Skin epidermis (tissue), 12 donors: ENCODE measurements around the gene TIMM23.

ENCODE experiments used
- H3K27ac ChIP-seq, 21 experiments: fragments of 200-600 bp; sonication (generic) in 11 of 21; one replicate each; pipeline ENCODE4 v1.5.0; 2020; ENCODE audit warnings: mild to moderate bottlenecking in 3 of 21, inconsistent platforms in 2 of 21, moderate library complexity in 2 of 21
- H3K4me3 ChIP-seq, 7 experiments: fragments of 200-600 bp; sonication (generic) in 2 of 7; one replicate each; pipeline ENCODE4 v1.5.0; 2020; ENCODE audit warnings: inconsistent platforms in 2 of 7, mild to moderate bottlenecking in 2 of 7, moderate library complexity in 1 of 7

The TIMM23 gene

DNA sequence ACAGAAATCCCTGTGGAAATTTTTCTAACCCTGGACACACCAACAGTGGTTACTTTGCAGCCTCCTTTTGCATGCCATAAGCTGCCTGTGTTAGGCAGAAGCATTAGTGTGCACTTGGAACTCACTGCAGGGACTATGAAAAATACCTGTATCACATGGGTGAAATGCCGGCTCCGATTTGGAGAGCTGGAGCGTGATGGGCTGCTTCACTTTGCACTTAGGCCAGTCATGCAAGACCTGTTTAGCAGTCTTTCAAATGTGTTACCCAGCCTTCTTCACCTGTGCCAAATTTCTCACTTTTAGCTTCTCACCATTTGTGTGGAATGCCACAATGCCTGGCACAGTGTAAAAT lies 46.9 kb downstream of the TIMM23 start:
- Histone ChIP-seq H3K4me3 (no peak overlapping the region), H3K27ac (peak overlapping the region in 14 of 21 experiments; percentile 2 to 77 (median 38))

DNA sequence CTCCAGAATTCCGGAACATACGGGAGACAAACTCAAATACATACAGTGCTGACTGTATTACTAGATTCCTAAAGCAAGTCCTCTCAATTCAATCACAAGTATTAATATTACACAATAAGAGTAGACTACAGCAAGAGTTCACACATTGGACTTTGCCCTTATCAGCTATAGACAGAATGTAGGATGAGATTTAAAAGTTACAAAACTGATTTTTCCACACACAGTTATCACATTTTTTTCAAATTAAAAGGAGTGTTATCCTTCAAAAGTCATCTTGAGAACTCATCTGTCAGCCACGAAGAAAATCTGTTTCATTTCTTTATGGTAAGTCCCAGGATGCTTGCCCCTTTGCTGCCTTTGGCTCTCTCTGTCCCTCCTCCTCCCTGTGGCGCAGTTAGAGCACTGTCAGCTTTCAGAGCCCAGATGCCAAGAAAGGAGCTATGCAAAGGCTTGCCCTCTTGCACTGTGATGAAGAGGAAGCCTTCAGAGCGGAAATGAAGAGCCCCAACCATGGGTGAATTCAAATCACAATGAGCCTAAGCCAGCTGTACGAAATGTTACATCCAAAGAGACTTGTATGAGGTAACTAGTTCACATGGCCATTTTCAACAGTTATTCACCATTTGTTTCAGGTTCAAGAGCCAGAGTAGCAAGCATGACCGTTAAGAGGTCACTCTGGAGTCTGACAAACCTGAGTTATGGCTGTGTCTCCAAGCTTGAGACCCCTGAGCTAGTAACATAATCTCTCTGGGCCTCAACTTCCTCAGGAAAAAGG lies 47.5 kb downstream of the TIMM23 start:
- Histone ChIP-seq H3K4me3 (no peak overlapping the region), H3K27ac (peak overlapping the region in 14 of 21 experiments; percentile 2 to 77 (median 44))

DNA sequence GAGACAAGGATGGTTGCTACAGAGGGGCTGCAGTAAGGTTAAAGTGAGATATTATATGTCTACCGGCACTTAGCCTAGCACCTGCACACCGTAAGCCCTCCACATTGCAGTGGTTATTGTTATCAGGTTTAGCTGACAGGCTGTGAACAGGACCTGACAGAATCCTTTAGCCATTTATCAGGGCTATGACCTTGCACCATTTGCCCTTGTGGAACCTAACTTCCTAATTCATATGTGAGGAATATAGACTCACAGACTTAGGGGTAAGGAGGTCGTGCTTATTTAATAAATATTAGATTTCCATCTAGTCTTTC lies 48.0 kb downstream of the TIMM23 start:
- peak overlapping the region in 11 of 21 experiments; percentile 1 to 77 (median 45) for H3K27ac ChIP-seq
- no peak overlapping the region for H3K4me3 ChIP-seq

DNA sequence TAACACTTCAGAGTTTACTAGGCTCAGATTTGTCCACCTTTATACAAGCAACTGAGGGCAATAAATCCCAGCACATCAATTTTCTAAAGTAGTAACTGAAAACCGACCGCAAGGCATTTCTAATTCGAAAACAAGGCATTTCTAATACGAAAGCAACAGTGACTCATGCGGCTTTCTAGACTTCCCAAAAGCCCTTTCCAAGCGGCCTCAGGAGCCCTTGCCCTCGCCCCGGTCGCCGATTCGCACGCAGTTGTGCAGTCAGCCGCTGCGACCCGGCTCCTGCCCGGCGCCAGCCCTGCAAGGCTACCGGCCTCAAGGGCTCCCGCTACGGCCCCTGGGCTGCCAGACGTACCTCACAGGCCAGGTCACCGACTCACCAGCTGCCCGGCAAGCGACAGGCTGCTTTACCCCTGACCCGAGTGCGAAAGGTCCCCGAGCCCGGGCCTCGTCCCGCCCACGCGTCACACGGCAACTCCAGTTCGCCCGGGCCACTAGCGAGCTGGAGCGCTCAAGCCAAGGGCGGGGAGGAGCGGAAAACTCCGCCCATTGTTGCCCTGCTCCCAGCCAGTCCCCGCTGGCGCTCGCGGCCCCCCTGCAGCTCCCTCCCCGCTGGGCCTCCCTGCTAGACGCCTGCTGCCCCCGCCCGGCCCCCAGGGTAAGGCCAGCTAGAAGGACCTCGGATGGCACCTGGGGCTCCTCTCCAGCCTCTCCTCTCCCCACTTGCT lies 50.9 kb downstream of the TIMM23 start:
- peak overlapping the region in 20 of 21 experiments; percentile 64 to 89 (median 84) for H3K27ac ChIP-seq
- peak overlapping the region; percentile 47 to 68 (median 53) for H3K4me3 ChIP-seq

DNA sequence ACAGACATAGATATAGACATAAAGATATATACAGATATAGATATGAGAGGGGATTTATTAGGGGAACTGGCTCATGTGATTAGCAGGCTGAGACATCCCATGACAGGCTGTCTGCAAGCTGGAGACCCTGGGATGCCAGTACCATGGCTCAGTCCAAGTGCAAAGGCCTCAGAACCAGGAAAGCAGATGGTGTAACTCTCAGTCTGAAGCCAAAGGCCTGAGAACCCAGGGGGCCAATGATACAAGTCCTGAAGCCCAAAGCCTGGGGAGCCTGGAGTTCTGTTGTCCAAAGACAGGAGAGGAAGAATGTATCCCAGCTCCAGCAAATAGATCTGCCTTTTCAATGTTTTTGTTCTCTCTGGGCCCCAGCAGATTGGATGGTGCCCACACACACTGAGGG lies 52.7 kb downstream of the TIMM23 start:
- Histone ChIP-seq H3K27ac (peak overlapping the region in 8 of 21 experiments; percentile 3 to 65 (median 28)), H3K4me3 (no peak overlapping the region)

DNA sequence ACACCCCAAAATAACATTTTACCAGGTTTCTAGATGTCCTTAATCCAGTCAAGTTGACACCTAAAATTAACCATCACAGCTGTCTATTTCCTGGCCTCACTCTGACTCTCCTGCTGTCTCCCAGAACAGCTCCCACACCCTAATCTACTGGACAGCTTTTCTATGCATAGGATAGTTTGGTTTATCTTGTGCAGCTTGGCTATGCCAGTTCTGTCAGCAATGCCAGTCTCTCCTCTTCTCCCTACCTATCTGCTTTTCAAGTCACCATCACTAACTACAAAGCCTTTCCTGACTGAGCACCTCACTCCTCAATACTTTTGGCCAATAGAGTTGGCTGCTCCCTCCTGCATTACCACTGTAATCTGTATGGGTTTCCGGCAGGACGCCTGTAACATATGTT lies 53.1 kb downstream of the TIMM23 start:
- Histone ChIP-seq H3K27ac (peak overlapping the region in 7 of 21 experiments; percentile 12 to 65 (median 27)), H3K4me3 (no peak overlapping the region)

DNA sequence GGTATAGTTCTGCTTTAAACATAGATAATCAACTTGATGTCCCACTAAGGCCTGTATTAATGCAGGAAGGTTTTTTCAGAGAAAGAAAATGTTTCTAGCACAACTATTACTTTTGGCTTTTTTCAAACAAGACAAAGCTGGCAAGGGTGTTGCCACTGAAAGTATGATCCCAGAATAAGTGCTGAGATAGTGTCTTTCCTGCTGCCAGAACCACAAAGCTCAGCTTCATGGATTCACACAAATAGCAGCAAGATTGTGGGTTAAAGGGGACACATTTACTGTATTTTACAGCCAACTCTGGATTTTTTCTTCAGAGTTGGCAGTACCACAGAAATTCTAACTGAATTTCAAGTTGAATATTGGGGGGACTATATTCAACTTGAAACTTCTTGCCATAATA lies 53.8 kb downstream of the TIMM23 start:
- Histone ChIP-seq H3K4me3 (no peak overlapping the region), H3K27ac (peak overlapping the region in 4 of 21 experiments; percentile 1 to 65 (median 26))

DNA sequence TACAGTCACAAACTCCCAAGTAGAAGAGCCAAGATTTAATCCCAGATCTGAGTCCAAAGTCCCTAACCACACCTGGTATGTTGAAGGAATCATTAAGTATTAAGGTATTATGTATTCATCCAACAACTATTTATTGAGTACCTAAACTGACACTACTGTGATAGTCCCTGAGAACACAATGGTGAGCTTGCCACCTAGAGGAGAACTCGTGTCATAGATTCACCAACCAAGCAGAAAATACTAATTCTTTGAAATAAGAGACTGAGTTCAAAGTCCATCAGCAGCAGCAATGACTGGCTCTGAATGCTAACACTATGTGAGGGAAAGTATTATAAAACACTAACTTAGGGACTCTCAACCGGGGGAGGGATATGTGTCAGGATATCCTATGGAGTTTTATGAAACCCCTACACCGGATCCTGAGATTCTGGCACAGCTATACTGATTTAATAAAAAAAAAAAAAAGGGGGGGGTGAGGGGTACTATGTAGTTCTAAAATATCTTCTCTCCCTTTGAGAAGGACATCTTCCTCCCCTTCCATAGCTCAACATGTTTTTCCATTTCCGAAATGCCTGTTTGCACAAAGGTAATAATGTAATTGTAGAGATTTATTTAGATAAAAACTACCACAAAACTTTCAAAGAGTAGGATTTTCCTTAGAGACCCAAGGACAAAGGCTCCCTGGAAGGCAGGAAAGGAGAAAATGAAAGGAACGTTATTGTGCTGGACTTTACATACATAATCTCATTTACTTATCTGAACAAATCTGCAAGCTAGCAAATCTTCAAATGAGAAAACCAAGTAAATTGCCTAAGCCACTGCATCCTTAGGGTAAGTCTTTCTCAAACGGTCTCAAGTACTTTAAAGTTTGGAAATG lies 56.5 kb downstream of the TIMM23 start:
- Histone ChIP-seq H3K4me3 (peak overlapping the region in 6 of 7 experiments; percentile 57 to 90 (median 82)), H3K27ac (peak overlapping the region in 15 of 21 experiments; percentile 92 to 99 (median 98))

DNA sequence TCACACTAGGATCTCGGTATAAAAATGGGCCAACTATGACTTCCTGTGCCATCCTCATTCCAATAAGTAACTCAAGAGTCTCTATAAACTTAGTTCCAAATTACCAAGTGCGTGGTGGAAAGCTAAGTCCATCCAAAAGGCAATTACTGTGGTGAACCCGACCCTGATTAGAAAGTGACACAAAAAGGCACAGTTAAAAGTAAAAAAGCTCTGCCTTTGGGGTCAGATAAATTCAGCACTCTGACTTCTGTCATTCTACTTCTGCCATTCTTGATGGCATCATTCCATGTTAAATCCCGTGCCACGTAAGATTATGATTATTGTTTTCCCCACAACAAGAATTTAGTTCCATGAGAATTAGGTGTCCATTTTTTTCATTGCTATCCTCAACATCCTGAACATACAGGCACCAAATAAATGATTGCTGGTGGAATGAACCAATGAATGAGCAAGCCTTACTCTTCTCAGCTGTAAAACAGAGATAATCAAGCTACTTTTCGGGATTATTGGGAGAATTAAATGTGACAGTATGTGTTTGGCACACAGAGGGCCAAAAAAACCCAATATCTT lies 57.3 kb downstream of the TIMM23 start:
- H3K27ac ChIP-seq: peak overlapping the region; percentile 80 to 99 (median 96)

DNA sequence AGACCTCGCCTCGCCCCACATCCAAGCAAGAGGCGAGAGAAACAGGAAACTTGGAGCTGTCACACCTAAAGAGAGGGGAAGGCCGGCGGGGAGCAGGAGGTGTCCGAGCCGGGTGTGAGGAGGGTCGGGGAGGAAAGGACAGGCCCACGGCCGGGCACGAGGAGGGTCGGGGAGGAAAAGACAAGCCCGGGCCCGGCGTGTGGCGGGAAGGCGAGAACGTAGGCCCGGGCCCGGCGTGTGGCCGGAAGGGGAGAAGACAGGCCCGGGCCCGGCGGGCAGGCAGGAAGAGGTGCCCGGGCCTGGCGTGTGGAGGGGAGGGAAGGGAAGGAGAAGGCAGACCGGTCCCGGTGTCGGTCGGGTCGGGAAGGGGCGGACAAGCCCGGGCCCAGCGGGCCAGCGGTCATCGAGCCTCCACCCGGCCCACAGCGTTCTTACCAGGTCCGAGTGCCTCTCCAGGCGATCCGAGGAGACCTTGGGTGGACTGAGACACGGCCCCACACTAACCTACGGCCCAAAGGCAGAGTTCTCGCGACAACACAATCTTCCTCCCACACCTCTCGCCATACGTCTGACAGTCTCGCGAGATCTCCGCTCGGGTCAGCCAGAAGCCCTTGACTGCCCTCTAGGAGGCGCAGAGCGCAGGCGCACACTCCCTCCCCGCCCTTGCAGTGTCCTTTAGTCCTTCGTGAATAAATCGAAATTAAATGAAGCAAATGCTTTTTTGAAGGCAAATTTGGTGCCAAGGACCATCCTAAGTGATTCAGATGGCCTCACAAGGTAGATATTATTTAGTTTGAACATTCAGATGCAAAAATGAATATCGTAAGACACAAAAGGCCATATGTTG lies 58.0 kb downstream of the TIMM23 start, which contains the start of gene NCOA4:
TSS of gene NCOA4 (minus strand) at position 533 of the 847 bp plus-strand sequence. CDS start 13,943 bp downstream, outside the sequence.
- Histone ChIP-seq H3K27ac (peak within 1 kb of the TSS; percentile 80 to 99 (median 96)), H3K4me3 (peak within 1 kb of the TSS; percentile 57 to 90 (median 85))

More for the DNA sequence above, 57.3 kb downstream of the TIMM23 start:
- peak overlapping the region; percentile 57 to 90 (median 85) for H3K4me3 ChIP-seq

DNA sequence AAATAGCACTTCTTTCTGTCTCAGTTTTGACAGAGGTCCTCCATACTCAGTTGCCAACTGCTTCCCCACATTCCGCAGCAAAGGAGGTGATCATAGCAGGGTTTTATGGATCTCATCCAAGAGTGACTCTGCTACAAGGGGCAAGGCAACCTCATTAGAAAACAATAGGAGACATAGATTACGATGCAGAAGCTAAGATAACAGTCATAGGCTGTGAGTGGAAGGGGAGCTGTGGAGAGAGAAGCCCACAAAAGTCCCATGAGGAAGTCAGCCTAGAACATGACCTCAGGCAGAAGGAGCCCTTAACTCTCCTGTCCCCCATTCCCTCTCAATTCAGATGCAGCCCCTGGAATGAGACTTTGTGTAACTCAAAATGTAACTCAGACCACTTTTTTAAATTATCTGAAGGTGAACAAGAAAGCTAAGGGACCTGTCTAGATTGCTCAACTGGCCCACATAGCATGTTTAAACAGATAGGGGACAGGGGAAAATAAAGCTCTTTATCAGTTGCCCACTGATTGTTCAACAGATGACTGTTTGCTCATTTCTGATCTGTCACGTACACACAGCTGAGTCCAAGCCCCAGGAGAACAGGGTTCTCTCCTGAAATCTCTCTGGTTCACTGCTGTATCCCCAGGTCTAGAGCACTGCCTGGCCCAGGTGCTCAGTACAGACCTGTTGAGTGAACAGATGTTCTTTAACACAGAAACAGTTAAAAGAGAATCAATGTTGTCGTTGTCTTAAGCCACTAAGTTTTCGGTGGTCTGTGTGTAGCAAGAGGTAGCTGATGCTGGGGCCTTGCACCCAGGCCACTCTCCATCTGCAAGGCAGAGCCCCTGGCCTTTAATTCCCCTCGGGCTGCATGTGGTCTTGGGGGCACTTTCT lies 59.6 kb downstream of the TIMM23 start:
- H3K27ac ChIP-seq: peak overlapping the region in 3 of 21 experiments; percentile 1 to 46 (median 27)
- H3K4me3 ChIP-seq: no peak overlapping the region

DNA sequence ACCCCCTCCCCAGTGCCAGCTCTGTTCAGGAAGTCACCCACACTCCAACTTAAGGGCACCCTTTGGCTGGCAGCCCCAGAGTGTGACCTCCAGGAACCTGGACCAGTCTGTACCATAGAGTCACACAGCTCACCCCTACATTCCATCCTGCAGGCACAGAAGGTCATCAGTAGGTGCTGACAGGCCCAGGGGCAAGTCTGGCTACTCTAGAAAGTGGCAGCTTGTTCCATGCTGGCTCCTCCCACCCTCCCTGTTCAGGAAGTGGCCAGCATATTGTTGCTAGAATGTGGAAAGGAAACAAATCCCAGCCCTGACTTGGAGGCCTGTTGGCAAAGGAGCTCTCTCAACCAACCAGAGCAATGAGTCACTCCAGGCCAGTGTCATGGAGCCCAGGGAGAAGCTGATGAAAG lies 61.3 kb downstream of the TIMM23 start:
- H3K4me3 ChIP-seq: no peak overlapping the region

DNA sequence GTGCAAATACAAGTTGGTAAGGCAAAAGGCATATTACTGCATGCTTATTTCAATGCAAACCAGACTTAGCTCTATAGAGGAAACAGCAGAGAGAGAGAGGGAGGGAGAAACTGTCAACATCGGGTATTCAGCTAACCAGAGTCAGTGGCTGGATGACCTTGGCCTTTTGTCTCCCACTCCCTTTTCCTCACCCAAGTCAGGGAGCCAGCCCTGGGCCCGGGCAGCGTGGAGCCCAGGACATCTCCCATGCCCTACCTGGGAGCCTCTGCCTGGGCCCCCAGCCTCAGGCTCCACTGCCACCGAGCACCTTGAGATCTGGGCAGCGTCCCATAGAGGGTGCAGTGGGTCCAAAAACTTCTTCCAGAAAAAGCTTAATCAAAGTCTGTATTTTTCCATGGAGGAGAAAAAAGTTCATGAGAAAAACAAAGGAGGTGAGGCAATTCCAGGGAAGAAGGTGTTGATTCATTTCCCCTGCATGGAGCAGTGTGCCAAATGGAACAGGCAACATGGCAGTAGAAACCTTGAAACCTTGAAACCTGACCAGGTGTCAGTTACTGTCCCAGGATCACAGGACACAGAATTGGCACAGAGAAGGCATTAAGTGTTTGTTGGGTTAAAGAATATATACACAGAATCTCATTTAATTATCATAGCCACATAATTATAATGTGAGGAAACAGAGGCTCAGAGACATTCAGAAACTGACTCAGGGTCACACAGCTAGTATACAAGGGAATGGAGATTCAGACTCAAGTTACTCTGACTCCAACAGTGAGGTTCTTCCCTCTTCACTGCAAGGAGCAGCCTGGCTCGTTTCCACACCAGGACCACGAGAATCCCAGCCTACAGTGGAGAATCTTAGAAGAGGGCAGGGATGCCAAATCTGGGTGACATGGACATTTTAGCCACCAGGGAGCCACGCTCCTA lies 63.9 kb downstream of the TIMM23 start:
- H3K27ac ChIP-seq: peak overlapping the region in 1 of 21 experiments; percentile 1
- H3K4me3 ChIP-seq: no peak overlapping the region

More for the DNA sequence above, 61.3 kb downstream of the TIMM23 start:
- H3K27ac ChIP-seq: no peak overlapping the region

DNA sequence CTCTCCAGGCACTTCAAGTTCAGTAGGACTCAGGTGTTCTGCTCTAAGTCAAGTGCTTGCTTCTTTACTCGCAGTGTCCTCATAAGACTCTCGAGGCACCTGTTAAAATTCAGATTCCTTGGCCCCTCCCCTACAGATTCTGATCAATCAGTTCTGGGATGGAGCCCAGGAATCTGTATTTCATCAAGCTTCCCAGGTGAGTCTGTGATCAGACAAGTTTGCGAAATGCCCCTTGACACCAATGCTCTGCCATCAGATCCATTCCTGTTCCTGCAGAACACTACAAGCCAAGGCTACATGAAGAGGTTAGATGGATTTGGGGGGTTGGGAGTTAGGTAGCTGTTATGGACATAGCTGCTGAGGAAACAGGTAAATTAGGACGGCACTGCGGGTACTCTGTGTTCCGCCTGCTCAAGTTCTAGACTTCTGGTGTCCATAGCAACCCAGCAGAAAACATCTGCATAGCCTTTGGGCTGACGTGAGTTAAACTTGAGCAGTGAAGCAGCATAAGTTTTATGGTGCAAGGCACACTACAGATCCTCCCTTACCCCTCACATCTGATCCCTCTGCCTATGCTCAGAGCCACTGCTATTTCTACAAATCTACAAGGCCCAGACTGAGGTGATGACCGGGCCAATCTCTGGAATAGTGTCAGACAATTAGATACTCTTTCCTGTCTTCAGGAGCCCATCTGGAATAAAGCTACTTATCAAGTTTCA lies 65.0 kb downstream of the TIMM23 start:
- H3K4me3 ChIP-seq: no peak overlapping the region

DNA sequence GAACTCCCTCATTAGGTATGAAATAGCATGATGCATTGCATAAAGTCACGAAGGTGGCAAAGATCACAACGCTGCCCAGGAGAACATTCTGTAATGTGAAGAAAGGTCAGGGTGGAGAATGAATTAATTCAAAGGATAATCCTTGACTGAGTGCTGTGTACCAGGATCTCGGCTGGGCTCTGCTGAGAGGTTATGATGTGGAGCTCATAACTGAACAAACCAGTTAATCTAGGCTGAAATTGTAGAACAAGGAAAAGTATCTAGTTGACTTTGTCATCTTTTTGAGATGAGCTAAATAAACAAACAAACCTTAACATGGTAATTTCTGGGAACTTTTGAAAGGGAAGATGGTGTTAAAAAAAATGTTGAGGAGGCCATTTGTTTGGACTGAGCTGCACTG lies 67.7 kb downstream of the TIMM23 start:
- no peak overlapping the region for H3K4me3 ChIP-seq
- H3K27ac ChIP-seq: no peak overlapping the region

More for the DNA sequence above, 65.0 kb downstream of the TIMM23 start:
- no peak overlapping the region for H3K27ac ChIP-seq

DNA sequence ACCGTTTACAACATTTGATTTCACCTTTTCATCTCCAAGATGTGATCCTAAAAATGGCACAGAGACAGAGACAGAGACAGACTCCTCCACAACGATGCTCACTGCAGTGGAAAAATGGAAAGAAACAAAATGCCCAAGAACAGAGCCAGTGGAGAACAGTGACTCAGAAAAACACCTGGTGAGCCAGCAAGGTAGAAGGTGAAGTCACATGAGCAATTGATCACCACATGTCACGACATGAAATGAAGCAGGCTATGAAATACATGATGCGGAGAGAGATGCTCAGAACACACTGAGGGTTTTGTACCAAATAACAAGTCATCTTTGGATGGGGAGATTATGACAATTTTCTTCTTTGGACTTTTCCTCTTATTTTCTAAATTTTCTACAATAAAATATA lies 70.2 kb downstream of the TIMM23 start:
- no peak overlapping the region for H3K27ac ChIP-seq
- no peak overlapping the region for H3K4me3 ChIP-seq
